PC-3 (cell line): ENCODE measurements around the gene ARFGAP3.

Source experiments
- CTCF ChIP-seq: fragments of 300-600 bp; sonication (generic); conservative IDR thresholded peaks from 2 replicates; pipeline ENCODE4 v1.5.1; 2017; ENCODE audit warnings: antibody characterized with exemption, low read depth, mild to moderate bottlenecking, low read length
- EZH2 ChIP-seq: fragments of 300-600 bp; sonication (generic); IDR thresholded peaks from one replicate; pipeline ENCODE4 v1.6.1; 2017; ENCODE audit warnings: antibody characterized with exemption, mild to moderate bottlenecking, low read length; ENCODE audit not compliant: unreplicated experiment

- TF ChIP-seq CTCF, result no peak
- TF ChIP-seq EZH2, result no peak
Measured at GRCh38 chr22:42760806-42761565, 96.1 kb downstream of the ARFGAP3 start.
